Right lobe of liver (tissue), 6 donors: Measurements from ENCODE around the gene PLEKHG4B. TPM values are rescaled to one million over a fixed set of nuclear protein-coding genes. Genes with fewer than 3 reads are reported as not detected.

Source experiments
- ATAC-seq, 4 donors: fragments of 200-7000 bp; cut with Tn5 transposase; one replicate each; pipeline ENCODE4 v1.9.1; 2020; ENCODE audit warnings: mild to moderate bottlenecking in 4 of 4, moderate library complexity in 4 of 4
- DNase-seq, 3 donors: peaks; one replicate each; pipeline ENCODE4 v3.0.0-alpha.2; 2020
- H3K27ac ChIP-seq, 3 donors: fragments of 200-600 bp; one replicate each; pipeline ENCODE4 v1.8.0; 2022
- H3K27me3 ChIP-seq, 2 donors: fragments of 200-600 bp; one replicate each; pipeline ENCODE4 v1.8.0; 2022
- H3K36me3 ChIP-seq, 4 donors: fragments of 200-600 bp; sonication (generic) in 1 of 4; one replicate each; pipeline versions ENCODE4 v1.5.1 to v1.8.0; 2017 to 2022; ENCODE audit warnings: control low read depth in 1 of 4
- H3K4me1 ChIP-seq, 4 donors: fragments of 200-600 bp; sonication (generic) in 1 of 4; one replicate each; pipeline versions ENCODE4 v1.5.1 to v1.8.0; 2017 to 2022; ENCODE audit warnings: control low read depth in 1 of 4
- H3K4me3 ChIP-seq, 3 donors: fragments of 200-600 bp; one replicate each; pipeline ENCODE4 v1.8.0; 2022
- H3K9me3 ChIP-seq, 4 donors: fragments of 200-600 bp; sonication (generic) in 1 of 4; one replicate each; pipeline versions ENCODE4 v1.5.1 to v1.8.0; 2017 to 2022; ENCODE audit warnings: control low read depth in 1 of 4
- CTCF ChIP-seq, 4 donors: fragments of 200-600 bp in 3 of 4; fragments of 450-650 bp in 1 of 4; IDR thresholded peaks; one replicate each; pipeline versions ENCODE4 v1.5.1 to v1.8.0; 2016 to 2022; ENCODE audit warnings: antibody characterized with exemption in 4 of 4, mild to moderate bottlenecking in 2 of 4
- POLR2A ChIP-seq: fragments of 450-650 bp; IDR thresholded peaks from one replicate; pipeline ENCODE4 v1.6.1; 2017; ENCODE audit warnings: antibody characterized with exemption, mild to moderate bottlenecking
- WGBS: methylation state at CpG from one replicate; pipeline ENCODE4 v1.1.6; 2018; ENCODE audit warnings: low coverage, low lambda C conversion rate; ENCODE audit not compliant: insufficient coverage; ENCODE audit errors: missing lambda C conversion rate; 5-methylcytosine and 5-hydroxymethylcytosine counted together
- intact Hi-C, 2 donors: fragments of 100-400 bp; cut with DNase I; formaldehyde crosslinking; loops; one replicate each; pipeline versions ENCODE4 v1.11.2 to v1.14.1; 2022
- total RNA-seq, 6 experiments: library from RNA; depleted of rRNA in 2 of 6; stranded (reverse); fragments of >200 nt in 2 of 6; fragmentation: NEBNext Ultra II Directional in 3 of 6; extraction: Animal tissue kit (Norgen Biotek cat#: 25700) in 3 of 6; gene quantifications; one replicate each; pipeline versions ENCODE4 v1.1.0 to v1.2.4, GENCODE V29; 2016 to 2023
- donor health status: DM: no; HTN: yes; CAD: no.
- donor health status: DM: no; HTN: no; CAD: no.
- donor health status: DM: no; HTN: no; CAD: no.
- donor health status: DM: no; HTN: yes; CAD: no.
- donor health status: DM: no; HTN: yes; CAD: no.

Gene PLEKHG4B
- total RNA-seq, 6 experiments from 2014 or later: 0.13 to 0.18 TPM; not detected in 4

DNA sequence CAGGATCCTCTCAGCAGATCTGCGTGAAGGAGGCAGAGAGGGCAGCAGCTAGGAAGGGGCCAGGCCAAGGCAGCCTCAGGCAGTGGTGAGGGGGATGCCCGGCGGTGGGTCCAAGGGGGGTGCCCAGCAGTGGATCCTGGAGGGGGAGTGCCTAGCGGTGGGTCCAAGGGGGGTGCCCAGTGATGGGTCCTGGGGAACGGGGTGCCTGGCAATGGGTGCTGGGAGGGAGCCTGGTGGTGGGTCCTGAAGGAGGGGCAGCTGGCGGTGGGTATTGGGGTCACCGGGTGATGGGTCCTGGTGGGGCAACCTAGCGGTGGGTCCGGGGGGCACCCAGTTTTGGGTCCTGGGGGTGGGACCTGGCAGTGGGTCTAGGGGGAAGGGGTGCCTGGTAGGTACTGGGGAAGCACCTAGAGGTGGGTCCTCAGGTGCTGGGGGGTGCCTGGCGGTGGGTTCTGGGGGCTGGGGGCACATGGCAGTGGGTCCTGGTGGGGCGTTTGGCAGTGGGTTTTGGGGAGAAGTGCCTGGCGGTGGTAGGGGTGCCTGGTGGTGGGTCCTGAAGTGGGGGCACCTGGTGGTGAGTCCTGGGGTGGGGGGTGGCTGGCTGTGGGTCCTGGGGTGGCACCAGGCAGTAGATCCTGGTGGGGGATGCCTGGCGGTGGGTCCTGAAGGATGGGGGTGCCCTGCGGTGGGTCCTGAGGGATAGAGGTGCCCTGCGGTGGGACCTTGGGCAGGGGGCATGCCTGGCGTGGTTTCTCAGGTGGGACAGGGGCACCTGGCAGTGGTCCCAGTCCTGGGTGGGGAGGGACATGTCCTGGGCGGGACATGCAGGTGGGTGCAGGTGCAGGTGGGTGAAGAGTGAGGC, 101.2 kb downstream of the PLEKHG4B start:
- WGBS: 67% methylated on average over 1 of the region's 17 CpGs
- Histone ChIP-seq H3K4me3 (no peak overlapping the region), H3K9me3 (no peaks in the 10 kb centered on the region), H3K27me3 (no peaks in the 10 kb centered on the region), H3K27ac (no peak overlapping the region), H3K4me1 (peaks cover 0 to 9% (median 2%) of the 10 kb centered on the region in 4 donors), H3K36me3 (no peaks in the 10 kb centered on the region)
- intact Hi-C loops: no loop called here
- no peak for ATAC-seq
- no peak for TF ChIP-seq CTCF (IDR thresholded peaks at IDR 0.05)
- TF ChIP-seq POLR2A: no peak
- peak in 1 of 3 donors; percentile 54 for DNase-seq

GRCh38 chr5:194102-194501, 102.1 kb downstream of the PLEKHG4B start:
- peak in 1 of 3 donors; percentile 40 for DNase-seq

DNA sequence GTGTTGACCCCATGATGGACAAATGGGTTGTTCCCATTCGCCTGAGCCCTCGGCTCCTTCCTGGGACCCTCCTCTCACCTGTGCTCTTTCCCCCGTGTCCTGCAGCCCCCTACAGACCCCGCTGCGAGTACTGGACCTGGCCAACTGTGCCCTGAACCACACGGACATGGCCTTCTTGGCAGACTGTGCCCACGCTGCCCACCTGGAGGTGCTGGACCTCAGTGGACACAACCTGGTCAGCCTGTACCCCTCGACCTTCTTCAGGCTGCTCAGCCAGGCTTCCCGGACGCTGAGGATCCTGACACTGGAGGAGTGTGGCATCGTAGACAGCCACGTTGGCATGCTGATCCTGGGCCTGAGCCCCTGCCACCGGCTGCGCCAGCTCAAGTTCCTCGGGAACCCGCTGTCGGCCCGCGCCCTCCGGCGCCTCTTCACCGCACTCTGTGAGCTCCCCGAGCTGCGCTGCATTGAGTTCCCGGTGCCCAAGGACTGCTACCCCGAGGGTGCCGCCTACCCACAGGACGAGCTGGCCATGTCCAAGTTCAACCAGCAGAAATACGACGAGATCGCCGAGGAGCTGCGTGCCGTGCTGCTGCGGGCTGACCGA, 102.7 kb downstream of the PLEKHG4B start:
- TF ChIP-seq CTCF (IDR thresholded peaks at IDR 0.05) (no peak), POLR2A (no peak)
- ATAC-seq: no peak
- Histone ChIP-seq H3K4me1 (peaks cover 0 to 9% (median 2%) of the 10 kb centered on the region in 4 donors), H3K27me3 (no peaks in the 10 kb centered on the region), H3K27ac (no peak overlapping the region), H3K4me3 (no peak overlapping the region), H3K36me3 (no peaks in the 10 kb centered on the region), H3K9me3 (no peaks in the 10 kb centered on the region)
- DNase-seq: peak in 1 of 3 donors; percentile 48
- intact Hi-C loops: no loop called here
- WGBS: 100% methylated on average over 8 of the region's 36 CpGs

More at GRCh38 chr5:194102-194501, 102.1 kb downstream of the PLEKHG4B start:
- WGBS: 90% methylated on average over 14 of the region's 15 CpGs
- ATAC-seq: no peak
- Histone ChIP-seq H3K4me3 (no peak overlapping the region), H3K27ac (no peak overlapping the region), H3K36me3 (no peaks in the 10 kb centered on the region), H3K4me1 (peaks cover 0 to 9% (median 2%) of the 10 kb centered on the region in 4 donors), H3K27me3 (no peaks in the 10 kb centered on the region), H3K9me3 (no peaks in the 10 kb centered on the region)
- TF ChIP-seq CTCF (IDR thresholded peaks at IDR 0.05) (no peak), POLR2A (no peak)
- intact Hi-C loops: no loop called here

DNA sequence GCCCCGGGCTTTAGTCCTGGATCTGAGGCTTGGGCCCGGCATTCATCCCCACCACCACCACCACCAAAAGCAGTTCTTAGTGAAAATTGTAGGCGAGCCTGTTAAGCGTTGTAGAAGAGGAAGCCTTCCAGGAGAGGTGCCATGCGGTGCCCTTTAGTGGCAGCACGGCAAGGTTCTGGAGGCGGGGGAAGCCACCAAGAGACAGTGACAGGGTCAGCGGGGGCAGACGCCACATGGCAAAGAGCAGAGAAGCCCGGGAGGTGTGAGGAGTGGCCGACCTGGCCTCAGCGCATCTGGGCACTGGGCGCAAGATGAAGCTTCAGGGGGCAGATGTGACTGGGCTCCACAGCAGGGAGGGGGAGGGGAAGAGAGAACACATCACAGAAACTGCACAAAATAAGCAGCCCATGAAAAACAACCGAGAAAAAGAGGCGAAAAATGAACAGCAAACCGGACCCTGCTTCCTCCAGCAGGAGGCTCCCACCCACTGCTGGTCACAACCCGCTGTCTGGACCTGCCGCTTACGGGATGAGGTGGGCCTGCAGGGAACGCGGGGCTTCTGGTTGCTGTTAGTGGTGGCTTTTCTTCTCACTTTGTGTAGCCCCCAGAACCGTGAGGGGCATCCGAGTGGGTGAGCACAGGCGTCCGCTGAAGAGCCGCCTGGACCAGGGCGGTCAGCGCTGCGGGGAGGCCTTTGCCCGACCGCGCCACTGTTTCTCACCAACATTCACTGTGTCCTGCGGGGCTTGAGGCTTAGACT, 103.6 kb downstream of the PLEKHG4B start:
- Histone ChIP-seq H3K27ac (no peak overlapping the region), H3K9me3 (no peaks in the 10 kb centered on the region), H3K36me3 (no peaks in the 10 kb centered on the region), H3K4me3 (no peak overlapping the region), H3K4me1 (peaks cover 0 to 8% (median 2%) of the 10 kb centered on the region in 4 donors), H3K27me3 (no peaks in the 10 kb centered on the region)
- ATAC-seq (no peak), DNase-seq (peak in 1 of 3 donors; percentile 45)
- intact Hi-C loops: no loop called here
- TF ChIP-seq CTCF (IDR thresholded peaks at IDR 0.05): no peak
- TF ChIP-seq POLR2A: no peak
- WGBS: 77% methylated on average over 23 of the region's 33 CpGs
